Naive thymus-derived CD4-positive, alpha-beta T cell (primary cell): ENCODE results near the gene TNNC2. TPM values are rescaled to one million over a fixed set of nuclear protein-coding genes. Genes with fewer than 3 reads are reported as not detected.

Experiments used
- ATAC-seq: fragments of 150-1000 bp; cut with Tn5 transposase; 2 replicates; pipeline ENCODE4 v1.10.0; 2021; ENCODE audit warnings: mild to moderate bottlenecking, moderate library complexity
- CTCF ChIA-PET: fragments of 350-600 bp; sonication (Branson Sonifier 250); formaldehyde crosslinking; loops from one replicate; lab custom pipeline; 2021; ENCODE audit warnings: antibody characterized with exemption; lab: Charles Lee
- POLR2A ChIA-PET: fragments of 350-600 bp; sonication (Branson Sonifier 250); formaldehyde crosslinking; loops from one replicate; lab custom pipeline; 2021; ENCODE audit warnings: antibody characterized with exemption, inconsistent platforms; lab: Charles Lee
- DNase-seq, 9 donors: peaks; one replicate each; pipeline versions ENCODE4 v3.0.0 to v3.0.0-alpha.2; 2020 to 2022; ENCODE audit warnings: mixed read lengths in 1 of 9
- H3K27ac ChIP-seq: one replicate; pipeline ENCODE4 v1.7.0; 2013; ENCODE audit warnings: mild to moderate bottlenecking, low read depth, low read length, moderate library complexity
- H3K27me3 ChIP-seq, 2 donors: one replicate each; pipeline ENCODE4 v1.7.0; 2013; ENCODE audit warnings: low read length in 2 of 2, mild to moderate bottlenecking in 2 of 2, moderate library complexity in 2 of 2; ENCODE audit not compliant: control insufficient read depth in 2 of 2, insufficient read depth in 2 of 2
- H3K36me3 ChIP-seq, 3 experiments: 1 replicate in 2 of 3; 2 replicates in 1 of 3; pipeline ENCODE4 v1.7.0; 2013; ENCODE audit warnings: low read length in 3 of 3, mild to moderate bottlenecking in 3 of 3, moderate library complexity in 1 of 3; ENCODE audit not compliant: insufficient read depth in 3 of 3, control insufficient read depth in 2 of 3
- H3K4me1 ChIP-seq, 2 donors: one replicate each; pipeline ENCODE4 v1.7.0; 2013; ENCODE audit warnings: low read length in 2 of 2, mild to moderate bottlenecking in 2 of 2, moderate library complexity in 1 of 2; ENCODE audit not compliant: control insufficient read depth in 2 of 2, insufficient read depth in 2 of 2
- H3K4me3 ChIP-seq: 2 replicates; pipeline ENCODE4 v1.7.0; 2013; ENCODE audit warnings: mild to moderate bottlenecking, low read length
- H3K9me3 ChIP-seq, 3 experiments: 1 replicate in 2 of 3; 2 replicates in 1 of 3; pipeline ENCODE4 v1.7.0; 2013; ENCODE audit warnings: low read length in 3 of 3; ENCODE audit not compliant: control insufficient read depth in 2 of 3
- H3K27ac Mint-ChIP-seq, 9 donors: one replicate each; pipeline ENCODE4 v1.8.0; 2020 to 2022; ENCODE audit warnings: mixed read lengths in 9 of 9, mild to moderate bottlenecking in 8 of 9, moderate library complexity in 5 of 9, inconsistent platforms in 2 of 9
- H3K27me3 Mint-ChIP-seq, 5 donors: one replicate each; pipeline ENCODE4 v1.8.0; 2021 to 2022; ENCODE audit warnings: mixed read lengths in 5 of 5, mild to moderate bottlenecking in 1 of 5
- H3K36me3 Mint-ChIP-seq, 5 donors: one replicate each; pipeline ENCODE4 v1.8.0; 2020 to 2022; ENCODE audit warnings: mixed read lengths in 5 of 5, mild to moderate bottlenecking in 3 of 5, inconsistent platforms in 1 of 5
- H3K4me1 Mint-ChIP-seq, 7 donors: one replicate each; pipeline ENCODE4 v1.8.0; 2020 to 2022; ENCODE audit warnings: mixed read lengths in 7 of 7, mild to moderate bottlenecking in 3 of 7, inconsistent platforms in 1 of 7
- H3K4me3 Mint-ChIP-seq, 10 donors: one replicate each; pipeline ENCODE4 v1.8.0; 2020 to 2022; ENCODE audit warnings: mild to moderate bottlenecking in 10 of 10, mixed read lengths in 10 of 10, moderate library complexity in 6 of 10, inconsistent platforms in 2 of 10
- H3K9me3 Mint-ChIP-seq, 11 donors: one replicate each; pipeline ENCODE4 v1.8.0; 2020 to 2022; ENCODE audit warnings: mixed read lengths in 11 of 11, mild to moderate bottlenecking in 4 of 11, inconsistent platforms in 1 of 11, moderate library complexity in 1 of 11
- intact Hi-C, 2 donors: fragments of 100-400 bp; cut with micrococcal nuclease; formaldehyde crosslinking; loops; one replicate each; pipeline ENCODE4 v1.15.1; 2023
- polyA plus RNA-seq, 2 donors: library from polyadenylated mRNA; unstranded; fragments of 300-500 nt; fragmentation: Illumina TruSeq; gene quantifications; one replicate each; pipeline ENCODE4 v1.2.3, GENCODE V29; 2021
- total RNA-seq, 6 experiments: library from RNA in 5 of 6; stranded (reverse) in 5 of 6; gene quantifications; 1 replicate in 5 of 6; 2 replicates in 1 of 6; pipeline ENCODE4 v1.2.3 and lab custom pipeline; 2021 to 2026

TNNC2 gene
- total and polyA plus RNA-seq, 7 experiments from 2014 or later, result 0.59 to 1.4 TPM; not detected in 5

DNA sequence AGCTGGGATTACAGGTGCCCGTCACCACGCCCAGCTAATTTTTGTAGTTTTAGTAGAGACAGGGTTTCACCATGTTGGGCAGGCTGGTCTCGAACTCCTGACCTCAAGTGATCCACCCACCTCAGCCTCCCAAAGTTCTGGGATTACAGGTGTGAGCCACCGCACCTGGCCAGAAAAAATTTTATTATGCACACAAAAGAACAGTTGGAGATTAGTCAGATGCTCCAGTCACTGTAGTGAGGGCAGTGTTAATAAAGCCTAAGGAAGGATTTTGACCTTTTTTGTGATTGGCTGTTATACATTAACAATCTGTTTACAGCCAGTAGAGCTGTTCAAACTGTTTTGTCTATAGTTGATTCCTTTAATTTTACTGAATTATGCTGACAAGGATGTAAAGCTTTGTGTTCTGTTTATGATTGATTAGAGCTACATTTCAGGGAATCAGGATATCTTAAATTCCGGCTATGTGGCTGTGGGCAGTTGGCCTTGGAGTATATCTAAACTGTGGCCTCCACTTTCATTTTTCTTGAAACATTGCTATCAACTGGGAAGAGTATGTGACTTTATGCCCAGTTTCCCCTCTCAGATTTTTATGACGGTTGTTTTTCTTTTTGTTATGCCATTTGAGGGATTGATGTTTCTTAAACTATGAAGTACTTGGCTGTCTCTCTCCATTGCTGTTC is 40.2 kb upstream of the TNNC2 start:
- ATAC-seq (no peak), DNase-seq (no peak)
- no peaks in the 10 kb centered on the region for H3K4me1 ChIP-seq
- H3K4me3 ChIP-seq, result no peak overlapping the region
- H3K4me3 Mint-ChIP-seq, result no peak overlapping the region
- no peak overlapping the region for H3K27ac Mint-ChIP-seq
- no peaks in the 10 kb centered on the region for H3K36me3 ChIP-seq
- ChIA-PET CTCF (no interaction called here), POLR2A (interaction anchor here (0.7 to 2.7 kb wide), 4 partner anchors 10 to 80 kb away, joined by 3 to 8 read pairs (median 4); partner anchors contain the start of genes ACOT8, ZSWIM1 and ZSWIM3)
- no peak overlapping the region for H3K27ac ChIP-seq
- no peaks in the 10 kb centered on the region for H3K9me3 Mint-ChIP-seq
- intact Hi-C loops, result no loop called here
- H3K27me3 ChIP-seq, result no peaks in the 10 kb centered on the region
- no peaks in the 10 kb centered on the region for H3K27me3 Mint-ChIP-seq
- peaks cover 0 to 9% (median 2%) of the 10 kb centered on the region in 7 donors for H3K4me1 Mint-ChIP-seq
- H3K9me3 ChIP-seq, result no peaks in the 10 kb centered on the region
- H3K36me3 Mint-ChIP-seq, result peaks cover 0 to 11% (median 3%) of the 10 kb centered on the region in 5 donors

- POLR2A ChIA-PET, result interaction anchor here (2.7 kb wide), 1 partner anchor 9 kb away, joined by 8 read pairs; the partner anchor contains the start of genes ACOT8 and ZSWIM3
- ATAC-seq, result no peak
- no peak for DNase-seq
- intact Hi-C loops, result no loop called here
- Mint-ChIP-seq H3K27ac (peak overlapping the region in 1 of 9 donors; percentile 51), H3K9me3 (no peaks in the 10 kb centered on the region), H3K27me3 (no peaks in the 10 kb centered on the region), H3K4me3 (no peak overlapping the region), H3K36me3 (peaks cover 0 to 7% (median 3%) of the 10 kb centered on the region in 5 donors), H3K4me1 (peaks cover 0 to 9% (median 2%) of the 10 kb centered on the region in 7 donors)
- H3K4me3 ChIP-seq, result no peak overlapping the region
- no peaks in the 10 kb centered on the region for H3K36me3 ChIP-seq
- CTCF ChIA-PET, result no interaction called here
- no peaks in the 10 kb centered on the region for H3K9me3 ChIP-seq
- no peak overlapping the region for H3K27ac ChIP-seq
- H3K4me1 ChIP-seq, result no peaks in the 10 kb centered on the region
- H3K27me3 ChIP-seq, result no peaks in the 10 kb centered on the region
These were observed 39.3 kb upstream of the TNNC2 start for GRCh38 chr20:45866454-45866853.

DNA sequence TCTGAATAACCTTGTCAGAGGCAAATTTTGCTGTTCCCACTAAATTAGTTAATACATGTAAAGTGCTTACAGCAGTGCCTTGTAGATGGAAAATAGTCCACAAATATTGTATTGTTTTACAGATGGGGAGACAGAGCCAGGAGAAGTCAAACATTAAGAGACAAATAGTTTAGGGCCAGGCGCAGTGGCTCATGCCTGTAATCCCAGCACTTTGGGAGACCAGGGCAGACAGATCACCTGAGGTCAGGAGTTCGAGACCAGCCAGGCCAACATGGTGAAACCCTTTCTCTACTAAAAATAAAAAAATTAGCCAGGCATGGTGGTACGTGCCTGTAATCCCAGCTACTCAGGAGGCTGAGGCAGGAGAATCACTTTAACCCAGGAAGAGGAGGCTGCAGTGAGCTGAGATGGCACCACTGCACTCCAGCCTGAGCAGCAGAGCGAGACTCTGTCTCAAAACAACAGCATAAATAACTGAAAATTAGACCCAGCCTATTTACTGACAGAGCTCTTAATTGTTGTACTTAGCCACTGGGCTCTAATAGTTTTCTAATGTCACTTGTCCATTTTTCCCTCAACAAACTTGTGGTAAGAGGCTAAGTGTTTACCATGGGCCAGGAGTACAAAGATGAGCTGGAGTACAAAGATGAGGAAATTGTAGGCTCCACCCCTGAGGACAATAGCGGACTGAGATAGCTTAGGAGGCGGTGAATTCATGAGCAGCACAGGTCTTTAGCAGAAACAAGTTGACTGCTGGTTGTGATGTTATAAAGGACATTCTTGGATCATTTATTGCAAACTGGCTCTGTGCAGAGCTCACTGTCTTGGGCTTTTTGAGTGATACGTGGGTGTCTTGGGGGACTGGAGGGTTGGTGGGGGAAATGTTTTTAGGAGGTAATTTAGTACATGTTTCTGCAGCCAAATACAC is 36.7 kb upstream of the TNNC2 start:
- no peak overlapping the region for H3K4me3 ChIP-seq
- ChIA-PET CTCF (no interaction called here), POLR2A (interaction anchor here (0.8 kb wide), 1 partner anchor 26 kb away, joined by 4 read pairs; no protein-coding TSS in a partner anchor)
- intact Hi-C loops, result no loop called here
- DNase-seq (no peak), ATAC-seq (no peak)
- no peaks in the 10 kb centered on the region for H3K27me3 ChIP-seq
- no peaks in the 10 kb centered on the region for H3K27me3 Mint-ChIP-seq
- H3K4me1 ChIP-seq, result no peaks in the 10 kb centered on the region
- no peak overlapping the region for H3K27ac ChIP-seq
- H3K36me3 ChIP-seq, result no peaks in the 10 kb centered on the region
- peaks cover 0 to 22% (median 13%) of the 10 kb centered on the region in 5 donors for H3K36me3 Mint-ChIP-seq
- peak overlapping the region in 1 of 9 donors; percentile 59 for H3K27ac Mint-ChIP-seq
- H3K9me3 ChIP-seq, result no peaks in the 10 kb centered on the region
- H3K9me3 Mint-ChIP-seq, result no peaks in the 10 kb centered on the region
- H3K4me3 Mint-ChIP-seq, result no peak overlapping the region
- peaks cover 5 to 26% (median 17%) of the 10 kb centered on the region in 7 donors for H3K4me1 Mint-ChIP-seq

- Histone ChIP-seq H3K9me3 (no peaks in the 10 kb centered on the region), H3K4me1 (peaks cover 7 to 8% of the 10 kb centered on the region in 2 donors), H3K27me3 (no peaks in the 10 kb centered on the region), H3K27ac (no peak overlapping the region), H3K36me3 (peaks cover 0 to 5% (median 0%) of the 10 kb centered on the region in 3 experiments), H3K4me3 (no peak overlapping the region)
- H3K36me3 Mint-ChIP-seq, result peaks cover 0 to 19% (median 11%) of the 10 kb centered on the region in 5 donors
- intact Hi-C loops, result no loop called here
- H3K4me3 Mint-ChIP-seq, result no peak overlapping the region
- ATAC-seq (no peak), DNase-seq (no peak)
- H3K27ac Mint-ChIP-seq, result no peak overlapping the region
- POLR2A ChIA-PET, result interaction anchor here (1.1 kb wide), 1 partner anchor 74 kb away, joined by 4 read pairs; no protein-coding TSS in a partner anchor
- H3K27me3 Mint-ChIP-seq, result no peaks in the 10 kb centered on the region
- peaks cover 15 to 44% (median 40%) of the 10 kb centered on the region in 7 donors for H3K4me1 Mint-ChIP-seq
- peaks cover 0 to 3% (median 0%) of the 10 kb centered on the region in 11 donors for H3K9me3 Mint-ChIP-seq
- CTCF ChIA-PET, result no interaction called here
These were observed 34.3 kb upstream of the TNNC2 start for GRCh38 chr20:45861221-45862075.

- Histone ChIP-seq H3K4me1 (peaks cover 14 to 15% of the 10 kb centered on the region in 2 donors), H3K27ac (no peak overlapping the region), H3K27me3 (no peaks in the 10 kb centered on the region), H3K36me3 (peaks cover 0 to 5% (median 0%) of the 10 kb centered on the region in 3 experiments), H3K4me3 (no peak overlapping the region), H3K9me3 (no peaks in the 10 kb centered on the region)
- DNase-seq (no peak), ATAC-seq (no peak)
- intact Hi-C loops, result no loop called here
- no peaks in the 10 kb centered on the region for H3K27me3 Mint-ChIP-seq
- H3K27ac Mint-ChIP-seq, result peak overlapping the region in 1 of 9 donors; percentile 32
- H3K4me3 Mint-ChIP-seq, result no peak overlapping the region
- ChIA-PET POLR2A (interaction anchor here (1.1 to 5.3 kb wide), 2 partner anchors 22 to 75 kb away, joined by 4 to 64 read pairs; partner anchors contain the start of gene ZSWIM1), CTCF (no interaction called here)
- peaks cover 0 to 19% (median 11%) of the 10 kb centered on the region in 5 donors for H3K36me3 Mint-ChIP-seq
- H3K4me1 Mint-ChIP-seq, result peaks cover 16 to 50% (median 47%) of the 10 kb centered on the region in 7 donors
- H3K9me3 Mint-ChIP-seq, result peaks cover 0 to 3% (median 0%) of the 10 kb centered on the region in 11 donors
These were observed 33.6 kb upstream of the TNNC2 start for GRCh38 chr20:45860560-45861220.
